Panc1 (cell line): ENCODE measurements around the gene QRICH2. TPM values are rescaled to one million over a fixed set of nuclear protein-coding genes. Genes with fewer than 3 reads are reported as not detected.

ENCODE experiments used
- ATAC-seq: fragments of 200-7000 bp; cut with Tn5 transposase; 2 replicates; pipeline ENCODE4 v1.9.1; 2020; ENCODE audit warnings: mild to moderate bottlenecking, moderate library complexity
- BruUV-seq: library from RNA; stranded (reverse); fragments of 400-500 nt; replicated peaks from 2 replicates; lab custom pipeline; 2021; lab: Mats Ljungman, UMichigan
- CTCF ChIA-PET: fragments of 300-600 bp; sonication (Branson Sonifier 250); formaldehyde crosslinking; loops from one replicate; lab custom pipeline; 2022; ENCODE audit warnings: antibody characterized with exemption; lab: Charles Lee
- POLR2A ChIA-PET: fragments of 300-600 bp; sonication (Branson Sonifier 250); formaldehyde crosslinking; loops from one replicate; lab custom pipeline; 2022; ENCODE audit warnings: antibody characterized with exemption; lab: Charles Lee
- DNase-seq: peaks from one replicate; pipeline ENCODE4 v3.0.0-alpha.2; 2010; ENCODE audit warnings: low read depth, low spot score
- H3K27ac ChIP-seq: 2 replicates; pipeline ENCODE4 v1.5.1; 2011; ENCODE audit warnings: mild to moderate bottlenecking, low read length, inconsistent platforms
- H3K27me3 ChIP-seq: fragments of 200-500 bp; sonication (Bioruptor generic); 2 replicates; pipeline ENCODE4 v1.6.0; 2014; ENCODE audit warnings: low read length, inconsistent platforms; ENCODE audit not compliant: control insufficient read depth, insufficient read depth
- H3K36me3 ChIP-seq: fragments of 200-500 bp; sonication (Bioruptor generic); 2 replicates; pipeline ENCODE4 v1.5.1; 2014; ENCODE audit warnings: inconsistent platforms, mild to moderate bottlenecking, low read length, moderate library complexity; ENCODE audit not compliant: control insufficient read depth, insufficient read depth
- H3K4me1 ChIP-seq: 2 replicates; pipeline ENCODE4 v1.5.1; 2011; ENCODE audit warnings: inconsistent platforms, mild to moderate bottlenecking, low read length, moderate library complexity; ENCODE audit not compliant: control insufficient read depth, insufficient read depth
- H3K4me3 ChIP-seq, 2 experiments: 2 replicates each; pipeline ENCODE4 v1.5.1; 2011 to 2012; ENCODE audit warnings: low read depth in 2 of 2, low read length in 2 of 2, mild to moderate bottlenecking in 2 of 2, inconsistent platforms in 1 of 2, moderate library complexity in 1 of 2
- H3K9me3 ChIP-seq: fragments of 200-500 bp; sonication (Bioruptor generic); 2 replicates; pipeline ENCODE4 v1.5.1; 2014; ENCODE audit warnings: low read depth, mild to moderate bottlenecking, inconsistent platforms, low read length, moderate library complexity; ENCODE audit not compliant: control insufficient read depth, insufficient read depth
- CTCF ChIP-seq: fragments of 450-650 bp; IDR thresholded peaks from 2 replicates; pipeline ENCODE4 v1.5.1; 2017; ENCODE audit warnings: mild to moderate bottlenecking
- POLR2AphosphoS5 ChIP-seq: IDR thresholded peaks from 2 replicates; pipeline ENCODE4 v1.6.1; 2012; ENCODE audit warnings: mild to moderate bottlenecking, low read depth, low read length, moderate library complexity
- REST ChIP-seq, 2 experiments: IDR thresholded peaks; 2 replicates each; pipeline ENCODE4 v1.6.1; 2011 to 2012; ENCODE audit warnings: low read depth in 2 of 2, control low read depth in 1 of 2, low read length in 1 of 2, mild to moderate bottlenecking in 1 of 2, moderate library complexity in 1 of 2; ENCODE audit not compliant: insufficient read depth in 1 of 2
- SIN3A ChIP-seq: IDR thresholded peaks from 2 replicates; pipeline ENCODE4 v1.6.1; 2012; ENCODE audit warnings: low read depth, mild to moderate bottlenecking, low read length, moderate library complexity, borderline replicate concordance; ENCODE audit not compliant: insufficient read depth
- TCF7L2 ChIP-seq: IDR thresholded peaks from 2 replicates; pipeline ENCODE4 v1.6.1; 2011; ENCODE audit warnings: mild to moderate bottlenecking, low read depth, low read length, inconsistent platforms
- in situ Hi-C: cut with HindIII; loops from 2 replicates; pipeline ENCODE4 v1.10.0; 2016; ENCODE audit warnings: low sequenced_read_pairs, low pct_unique_long_range_greater_than_20kb
- intact Hi-C: fragments of 100-400 bp; cut with micrococcal nuclease; formaldehyde crosslinking; loops from one replicate; pipeline ENCODE4 v1.10.0; 2022; ENCODE audit not compliant: unreplicated experiment
- total RNA-seq: library from RNA; stranded (reverse); gene quantifications from one replicate; pipeline ENCODE4 v1.2.1, GENCODE V29; 2021; ENCODE audit not compliant: unreplicated experiment

The QRICH2 gene
- total RNA-seq, 1 experiment from 2014 or later = 0.92 TPM

GRCh38 chr17:76343106-76343505 lies 35.0 kb upstream of the QRICH2 start:
- no TSS peak for BruUV-seq
- ChIA-PET POLR2A (no interaction called here), CTCF (interaction anchor here (0.5 kb wide), 1 partner anchor 47 kb away, joined by 5 read pairs; no protein-coding TSS in a partner anchor)
- H3K9me3 ChIP-seq = no peaks in the 10 kb centered on the region
- H3K27me3 ChIP-seq = no peaks in the 10 kb centered on the region
- intact Hi-C loops = no loop called here
- no peak overlapping the region for H3K27ac ChIP-seq
- H3K36me3 ChIP-seq = no peaks in the 10 kb centered on the region
- H3K4me3 ChIP-seq = no peak overlapping the region
- ATAC-seq (no peak), DNase-seq (no peak)
- H3K4me1 ChIP-seq = no peaks in the 10 kb centered on the region
- in situ Hi-C loops = no loop called here
- TF ChIP-seq POLR2AphosphoS5 = no peak
- no peak for TF ChIP-seq TCF7L2
- TF ChIP-seq CTCF = no peak
- no peak for TF ChIP-seq REST (IDR thresholded peaks at IDR 0.05; ENCODE audit: insufficient read depth in 1 of 2, low read depth in 2 of 2, low read length in 1 of 2)
- TF ChIP-seq SIN3A = no peak

- H3K9me3 ChIP-seq = no peaks in the 10 kb centered on the region
- ChIA-PET CTCF (interaction anchor here (0.6 kb wide), 1 partner anchor 68 kb away, joined by 3 read pairs; no protein-coding TSS in a partner anchor), POLR2A (no interaction called here)
- in situ Hi-C loops = no loop called here
- DNase-seq = no peak
- H3K36me3 ChIP-seq = no peaks in the 10 kb centered on the region
- TF ChIP-seq REST (IDR thresholded peaks at IDR 0.05; ENCODE audit: insufficient read depth in 1 of 2, low read depth in 2 of 2, low read length in 1 of 2) = no peak
- no peak for TF ChIP-seq TCF7L2
- no peak for TF ChIP-seq CTCF
- TF ChIP-seq POLR2AphosphoS5 = no peak
- TF ChIP-seq SIN3A = no peak
- ATAC-seq = no peak
- no peaks in the 10 kb centered on the region for H3K27me3 ChIP-seq
- intact Hi-C loops = no loop called here
- H3K4me1 ChIP-seq = no peaks in the 10 kb centered on the region
- no peak overlapping the region for H3K4me3 ChIP-seq
- no TSS peak for BruUV-seq
- H3K27ac ChIP-seq = no peak overlapping the region
These were observed 33.2 kb upstream of the QRICH2 start for GRCh38 chr17:76341301-76341700.
